ENCODE results near the gene KAT7.

Gene KAT7

GRCh38 chr17:49760932-49761558, 27.4 kb upstream of the KAT7 start:
- DNase-seq (ENCODE audit: low spot score) = no peak

GRCh38 chr17:49762151-49762941, 26.1 kb upstream of the KAT7 start:
- no peak for DNase-seq (ENCODE audit: low spot score)

DNA sequence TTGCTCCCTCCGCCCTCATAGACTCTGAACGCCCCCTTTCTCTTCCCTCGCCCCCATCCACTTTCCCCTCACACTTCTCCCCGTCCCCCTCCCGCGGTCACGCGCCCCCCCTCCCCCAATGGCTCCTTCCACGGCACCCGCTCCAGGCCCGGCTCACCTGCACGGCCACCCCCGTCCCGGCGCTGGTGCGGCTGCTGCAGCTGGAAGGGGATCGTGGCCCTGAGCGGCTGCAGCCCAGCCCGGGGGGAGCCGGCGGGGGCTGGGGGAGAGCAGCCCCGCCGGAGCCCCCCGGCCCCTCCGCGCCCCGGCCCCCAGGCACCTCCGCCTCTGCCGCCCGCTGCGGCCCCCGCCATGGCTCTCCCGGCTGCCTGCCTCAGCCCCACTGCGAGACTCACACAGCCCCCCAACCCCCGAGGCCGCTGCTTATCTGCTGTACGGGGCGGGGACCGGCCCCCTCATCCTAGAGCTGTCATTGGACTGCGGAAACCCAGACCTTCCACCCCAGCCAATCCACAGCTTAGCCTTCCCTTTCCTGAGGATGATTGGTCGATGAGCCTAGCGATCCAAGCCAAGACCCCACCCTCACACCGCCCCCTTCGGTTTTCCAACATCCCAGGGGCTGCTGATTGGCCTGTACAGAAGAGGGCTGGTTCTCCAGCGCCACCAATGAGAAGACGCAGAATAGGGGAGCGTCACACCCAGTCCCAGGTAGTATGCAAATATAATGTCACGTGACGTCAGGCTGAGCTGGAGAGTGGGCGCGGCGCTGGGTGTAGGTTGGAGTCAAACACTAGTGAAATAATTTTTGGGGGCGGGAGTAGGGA, 24.5 kb upstream of the KAT7 start, which contains the start of gene FAM117A:
Gene FAM117A, minus strand, starts transcription at position 397 of the 824 bp plus-strand sequence. Its CDS starts 44 bp downstream, at position 353.
- peak; percentile 97 for DNase-seq (ENCODE audit: low spot score)

- no peak for DNase-seq (ENCODE audit: low spot score)
Measured at GRCh38 chr17:49764559-49765180, 23.8 kb upstream of the KAT7 start.

GRCh38 chr17:49766918-49767530, 21.5 kb upstream of the KAT7 start:
- DNase-seq (ENCODE audit: low spot score) = no peak

- no peak for DNase-seq (ENCODE audit: low spot score)
Measured at GRCh38 chr17:49775546-49776260, 12.8 kb upstream of the KAT7 start.

GRCh38 chr17:49776551-49777300, 11.8 kb upstream of the KAT7 start:
- no peak for DNase-seq (ENCODE audit: low spot score)

DNA sequence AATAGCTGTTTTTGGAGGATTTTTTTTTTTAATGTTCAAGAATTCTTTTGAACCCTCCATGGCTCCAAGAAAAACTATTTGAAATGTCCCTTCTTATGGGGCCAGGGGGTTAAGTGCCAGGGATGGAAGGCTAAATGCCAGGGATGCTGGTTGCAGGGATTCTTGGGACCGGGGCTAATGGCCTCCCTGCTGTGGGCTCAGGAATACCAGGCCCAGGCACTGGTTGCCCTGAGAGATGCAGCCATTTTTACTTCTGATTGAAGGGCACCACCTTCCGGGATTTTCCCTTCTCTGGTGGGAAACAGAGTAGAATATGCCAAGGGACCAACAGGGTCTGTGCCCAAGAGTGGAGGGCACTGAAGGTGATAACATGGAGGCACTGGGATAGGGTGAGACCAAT, 10.9 kb upstream of the KAT7 start:
- no peak for DNase-seq (ENCODE audit: low spot score)

DNA sequence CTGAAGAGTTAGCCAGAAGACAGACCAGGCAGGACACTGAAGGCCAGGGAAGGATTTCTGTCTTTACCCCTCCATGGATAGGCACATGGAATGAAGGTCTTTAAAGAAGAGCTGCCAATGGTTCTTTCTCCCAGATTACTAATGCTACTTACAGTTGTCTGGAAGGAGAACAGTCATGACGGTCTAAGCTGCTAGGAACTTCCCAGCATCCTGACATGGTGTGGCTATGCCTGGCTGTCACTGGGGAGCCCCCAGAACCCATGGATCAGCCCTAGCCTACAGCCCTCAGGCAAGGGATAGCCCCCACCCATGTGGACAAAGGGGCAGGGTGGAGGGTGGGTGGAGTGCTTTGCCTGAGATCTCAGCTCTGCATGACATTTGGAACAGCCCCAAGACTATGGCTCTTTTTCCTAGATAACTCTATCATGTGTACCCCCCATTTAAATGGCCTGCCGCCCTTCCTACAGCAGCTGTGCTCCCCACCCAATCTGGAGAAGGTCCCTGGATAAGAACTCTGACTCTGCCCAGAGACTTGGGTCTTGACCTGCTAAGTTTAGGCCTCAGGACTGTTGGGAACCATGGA, 9.2 kb upstream of the KAT7 start:
- no peak for DNase-seq (ENCODE audit: low spot score)

- DNase-seq (ENCODE audit: low spot score) = peak; percentile 84
Measured at GRCh38 chr17:49779739-49780231, 8.7 kb upstream of the KAT7 start.

DNA sequence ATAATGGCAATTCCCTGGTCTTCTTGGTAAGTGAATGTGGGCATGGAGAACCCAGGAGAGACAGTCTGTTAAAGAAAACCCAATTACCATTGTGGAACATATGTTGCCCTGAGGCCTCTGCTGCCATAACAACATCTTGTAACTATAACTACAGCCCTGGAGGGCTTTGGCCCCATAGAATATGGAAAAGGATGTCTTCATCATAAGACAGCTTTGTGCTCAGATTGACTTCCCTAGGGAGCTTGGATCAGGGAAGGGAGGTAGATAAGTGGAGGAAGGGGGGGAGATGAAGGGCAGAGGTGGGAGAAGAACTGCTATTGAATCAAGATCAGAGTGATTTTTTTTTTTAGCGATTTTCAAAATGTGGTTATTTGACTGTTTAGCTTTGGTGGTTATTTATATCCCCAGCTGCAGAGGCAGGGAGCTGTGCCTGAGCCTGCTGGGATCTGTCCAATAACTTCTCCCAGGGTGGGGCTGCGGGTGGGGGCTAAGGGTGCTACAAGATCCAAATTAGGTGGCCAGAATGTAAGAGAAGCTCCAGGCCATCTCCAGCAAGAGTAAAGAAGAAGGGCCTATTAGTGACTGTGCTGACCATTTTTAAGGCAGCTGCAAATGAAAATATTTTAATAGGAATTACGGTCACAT, 5.3 kb upstream of the KAT7 start:
- no peak for DNase-seq (ENCODE audit: low spot score)

GRCh38 chr17:49783791-49784190, 4.7 kb upstream of the KAT7 start:
- no peak for DNase-seq (ENCODE audit: low spot score)

- no peak for DNase-seq (ENCODE audit: low spot score)
Measured at GRCh38 chr17:49784636-49785035, 3.8 kb upstream of the KAT7 start.

DNA sequence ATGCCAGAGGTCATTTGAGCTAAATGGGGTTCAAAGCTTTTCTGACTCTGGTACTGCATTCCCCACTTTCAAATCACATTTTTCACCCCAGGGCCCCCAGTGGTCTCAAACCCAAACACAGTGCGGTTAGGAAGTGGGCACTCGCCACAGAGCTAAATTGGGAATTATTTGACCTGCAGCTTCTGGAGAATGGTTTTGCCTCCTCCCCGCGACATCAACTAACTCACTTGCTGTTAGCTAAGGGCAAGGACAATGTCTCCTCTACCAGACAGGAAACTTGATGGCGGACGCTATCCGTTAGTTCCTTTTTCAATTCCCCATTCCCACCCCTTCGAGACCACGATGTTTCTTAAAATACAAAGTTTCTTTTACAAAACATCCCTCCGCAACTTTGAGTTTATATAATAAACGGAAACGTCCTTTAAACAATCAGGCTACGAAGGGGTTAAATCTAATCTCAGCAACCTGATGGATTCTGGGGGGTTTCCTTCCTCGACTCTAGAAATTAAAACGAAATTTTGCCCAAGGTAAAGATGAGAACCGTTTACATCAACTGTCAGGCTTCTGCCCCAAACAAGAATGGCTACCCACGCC, 500 bp upstream of the KAT7 start:
- DNase-seq (ENCODE audit: low spot score) = no peak

- no peak for DNase-seq (ENCODE audit: low spot score)
Measured at GRCh38 chr17:49789243-49789578, 730 bp downstream of the KAT7 start.

GRCh38 chr17:49793309-49793708, 4.8 kb downstream of the KAT7 start:
- DNase-seq (ENCODE audit: low spot score) = no peak

GRCh38 chr17:49795372-49795771, 6.9 kb downstream of the KAT7 start:
- no peak for DNase-seq (ENCODE audit: low spot score)

- DNase-seq (ENCODE audit: low spot score) = no peak
Measured at GRCh38 chr17:49798182-49798581, 9.7 kb downstream of the KAT7 start.

DNA sequence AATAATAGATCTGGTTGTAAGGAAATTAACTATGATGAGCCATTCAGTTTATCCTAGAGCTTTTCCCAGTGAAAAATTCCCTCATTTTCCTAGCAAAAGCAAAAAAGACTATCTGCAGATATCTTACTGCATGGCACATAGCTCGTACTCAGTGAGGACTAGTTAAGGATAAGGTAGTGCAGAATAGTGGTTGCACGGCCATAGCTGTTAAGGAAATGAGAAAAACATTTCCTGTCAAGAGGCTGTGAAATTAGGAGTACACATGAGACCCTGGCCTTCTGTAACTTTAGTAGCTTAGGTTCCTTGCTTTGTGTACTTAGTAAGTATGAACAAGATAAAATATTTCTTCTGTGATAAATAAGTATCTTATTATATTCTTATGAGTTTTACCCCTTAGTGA, 10.3 kb downstream of the KAT7 start:
- DNase-seq (ENCODE audit: low spot score) = no peak

Data from RKO (cell line).